Upper lobe of left lung (tissue), 4 donors: ENCODE results near the gene HNRNPM.
"Not testable (repeated sequence)": the region's sequence is repeated elsewhere in the genome, so short reads cannot be mapped to it uniquely, and the experiment has no call there.

Source experiments
- EP300 ChIP-seq, 4 donors: sonication (generic); formaldehyde crosslinking; IDR thresholded peaks; one replicate each; pipeline ENCODE4 v1.5.1; 2017; ENCODE audit warnings: antibody characterized with exemption in 4 of 4, control low read depth in 2 of 4
- POLR2A ChIP-seq, 4 donors: fragments of 450-650 bp; IDR thresholded peaks; one replicate each; pipeline ENCODE4 v1.5.1; 2016 to 2017; ENCODE audit warnings: antibody characterized with exemption in 4 of 4, mild to moderate bottlenecking in 2 of 4
- POLR2AphosphoS5 ChIP-seq, 2 donors: sonication (generic); formaldehyde crosslinking; IDR thresholded peaks; one replicate each; pipeline ENCODE4 v1.5.1; 2017; ENCODE audit warnings: antibody characterized with exemption in 2 of 2
- TF ChIP-seq, protein P1 (sequence below), 6 experiments: fragments of 450-650 bp in 4 of 6; fragments of 200-600 bp in 2 of 6; sonication (generic) in 2 of 6; IDR thresholded peaks; one replicate each; pipeline ENCODE4 v1.5.1; 2016 to 2019; ENCODE audit warnings: antibody characterized with exemption in 6 of 6

DNA sequence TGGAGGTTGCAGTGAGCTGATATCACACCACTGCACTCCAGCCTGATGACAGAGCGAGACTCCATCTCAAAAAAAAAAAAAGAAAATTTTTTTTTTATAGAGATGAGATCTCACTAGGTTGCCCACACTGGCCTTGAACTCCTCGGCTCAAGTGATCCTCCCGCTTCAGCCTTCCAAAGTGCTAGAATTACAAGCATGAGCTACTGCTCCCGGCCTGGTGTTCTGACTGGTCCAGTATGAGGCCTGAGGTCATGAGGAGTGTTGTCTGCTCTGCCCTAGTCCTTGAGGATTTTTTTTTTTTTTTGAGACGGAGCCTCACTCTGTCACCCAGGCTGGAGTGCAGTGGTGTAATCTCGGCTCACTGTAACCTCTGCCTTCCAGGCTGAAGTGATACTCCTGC, 19.4 kb upstream of the HNRNPM start:
- not testable (repeated sequence) for TF ChIP-seq POLR2AphosphoS5, POLR2A, EP300 (IDR thresholded peaks at IDR 0.05)
- TF ChIP-seq, protein P1, sequence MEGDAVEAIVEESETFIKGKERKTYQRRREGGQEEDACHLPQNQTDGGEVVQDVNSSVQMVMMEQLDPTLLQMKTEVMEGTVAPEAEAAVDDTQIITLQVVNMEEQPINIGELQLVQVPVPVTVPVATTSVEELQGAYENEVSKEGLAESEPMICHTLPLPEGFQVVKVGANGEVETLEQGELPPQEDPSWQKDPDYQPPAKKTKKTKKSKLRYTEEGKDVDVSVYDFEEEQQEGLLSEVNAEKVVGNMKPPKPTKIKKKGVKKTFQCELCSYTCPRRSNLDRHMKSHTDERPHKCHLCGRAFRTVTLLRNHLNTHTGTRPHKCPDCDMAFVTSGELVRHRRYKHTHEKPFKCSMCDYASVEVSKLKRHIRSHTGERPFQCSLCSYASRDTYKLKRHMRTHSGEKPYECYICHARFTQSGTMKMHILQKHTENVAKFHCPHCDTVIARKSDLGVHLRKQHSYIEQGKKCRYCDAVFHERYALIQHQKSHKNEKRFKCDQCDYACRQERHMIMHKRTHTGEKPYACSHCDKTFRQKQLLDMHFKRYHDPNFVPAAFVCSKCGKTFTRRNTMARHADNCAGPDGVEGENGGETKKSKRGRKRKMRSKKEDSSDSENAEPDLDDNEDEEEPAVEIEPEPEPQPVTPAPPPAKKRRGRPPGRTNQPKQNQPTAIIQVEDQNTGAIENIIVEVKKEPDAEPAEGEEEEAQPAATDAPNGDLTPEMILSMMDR (IDR thresholded peaks at IDR 0.05) = not testable (repeated sequence)
